GM19193 (cell line): Measurements from ENCODE around the gene NR2F6.
A peak's percentile ranks its signal among the peaks of the same experiment; 100 is the strongest.

ENCODE experiments used
- POLR2A ChIP-seq: IDR thresholded peaks from 4 replicates; pipeline ENCODE4 v1.6.1; 2011; ENCODE audit not compliant: insufficient read depth, insufficient read length; ENCODE audit errors: extremely low read depth

NR2F6 gene

GRCh38 chr19:17211547-17212446, 33.9 kb downstream of the NR2F6 start:
- no peak for TF ChIP-seq POLR2A

DNA sequence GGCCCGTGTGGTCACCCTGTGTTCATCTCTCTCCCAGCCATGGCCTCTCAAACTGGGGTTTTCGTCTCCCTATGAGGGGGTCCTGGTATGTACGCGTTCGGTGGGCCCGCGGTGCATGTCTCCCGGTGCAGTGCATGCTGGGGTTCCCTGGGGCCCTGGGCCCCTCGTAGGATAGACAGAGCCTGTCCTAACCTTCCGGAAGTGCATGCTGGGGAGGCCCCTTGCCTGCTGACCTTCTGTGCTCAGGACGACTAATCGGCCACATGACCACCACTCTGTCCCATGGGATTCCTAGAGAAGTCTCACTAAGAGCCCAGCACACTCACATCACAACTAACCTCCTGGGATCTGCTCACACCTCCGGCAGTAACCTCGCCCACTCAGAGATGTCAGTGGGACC, 35.4 kb downstream of the NR2F6 start:
- no peak for TF ChIP-seq POLR2A

- peak; percentile 28 for TF ChIP-seq POLR2A
These were observed 36.3 kb downstream of the NR2F6 start for GRCh38 chr19:17209126-17210036.

DNA sequence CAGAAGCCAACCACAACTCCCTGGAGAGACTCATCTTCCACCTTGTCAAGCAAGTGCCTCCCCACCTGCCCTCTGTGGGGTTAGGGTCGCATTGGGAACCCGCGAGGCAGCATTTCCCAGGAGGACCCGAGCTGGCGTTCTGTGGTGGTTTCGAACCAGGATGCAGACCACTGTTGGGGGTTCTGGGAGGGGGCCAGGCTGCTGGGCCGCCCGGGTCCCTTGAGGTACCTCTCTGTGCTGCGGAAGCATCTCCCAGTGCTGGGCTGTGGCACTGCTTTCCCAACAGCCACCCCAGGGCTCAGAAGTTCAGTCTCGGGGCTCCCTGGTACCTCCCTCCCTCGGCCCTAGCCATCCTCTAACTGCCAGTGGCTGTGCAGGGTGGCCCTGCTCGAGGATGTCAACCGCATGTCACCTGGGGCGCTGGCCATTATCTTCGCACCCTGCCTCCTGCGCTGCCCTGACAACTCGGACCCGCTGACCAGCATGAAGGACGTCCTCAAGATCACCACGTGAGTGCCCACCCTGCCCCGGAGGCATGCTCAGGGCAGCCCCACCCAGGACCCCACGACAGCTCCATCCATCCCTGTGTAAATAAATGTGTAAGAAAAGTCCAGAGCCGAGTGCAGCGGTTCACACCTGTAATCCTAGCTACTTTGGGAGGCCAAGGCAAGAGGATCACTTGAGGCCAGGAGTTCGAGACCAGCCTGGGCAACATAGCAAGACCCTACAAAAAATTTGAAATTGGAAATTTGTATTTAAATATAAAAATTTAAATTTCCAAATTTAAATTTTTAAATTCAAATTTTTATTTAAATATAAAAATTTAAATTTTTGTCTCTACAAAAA, 38.8 kb downstream of the NR2F6 start:
- no peak for TF ChIP-seq POLR2A

DNA sequence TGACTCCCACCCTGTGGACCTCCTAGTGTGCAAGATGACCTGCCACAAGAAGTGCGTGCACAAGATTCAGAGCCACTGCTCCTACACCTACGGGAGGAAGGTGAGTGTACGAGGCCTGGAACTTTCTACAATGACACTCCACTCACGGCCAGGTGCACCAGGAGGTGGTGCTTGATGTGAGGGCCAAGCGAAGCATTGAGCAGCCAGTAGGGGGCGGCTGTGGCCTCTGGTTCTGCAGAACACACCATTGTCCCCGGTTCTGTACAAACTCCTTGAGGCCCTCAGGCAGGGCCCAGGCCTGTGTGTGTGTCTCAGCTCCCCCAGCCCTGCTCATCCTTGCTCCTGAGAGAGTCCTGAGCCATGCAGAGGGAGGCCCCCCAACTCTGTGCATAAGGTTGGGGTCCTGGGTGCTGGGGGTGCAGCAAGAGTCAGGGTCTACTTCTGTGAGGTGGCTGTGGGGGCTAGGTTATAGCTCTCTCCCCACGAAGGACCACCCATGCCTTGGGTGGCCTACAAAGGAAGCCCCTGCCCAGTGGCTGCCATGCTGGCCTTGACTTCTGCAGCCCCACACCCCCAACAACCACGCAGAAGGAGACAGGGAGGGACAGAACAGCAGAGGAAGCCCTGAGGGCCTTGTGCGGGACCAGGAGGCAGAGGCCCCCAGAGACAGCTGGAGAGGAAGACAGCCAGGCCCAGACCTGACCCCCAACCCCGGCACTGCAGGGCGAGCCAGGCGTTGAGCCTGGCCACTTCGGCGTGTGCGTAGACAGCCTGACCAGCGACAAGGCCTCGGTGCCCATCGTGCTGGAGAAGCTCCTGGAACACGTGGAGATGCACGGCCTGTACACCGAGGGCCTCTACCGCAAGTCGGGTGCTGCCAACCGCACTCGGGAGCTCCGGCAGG, 40.2 kb downstream of the NR2F6 start:
- TF ChIP-seq POLR2A, result peak; percentile 10

DNA sequence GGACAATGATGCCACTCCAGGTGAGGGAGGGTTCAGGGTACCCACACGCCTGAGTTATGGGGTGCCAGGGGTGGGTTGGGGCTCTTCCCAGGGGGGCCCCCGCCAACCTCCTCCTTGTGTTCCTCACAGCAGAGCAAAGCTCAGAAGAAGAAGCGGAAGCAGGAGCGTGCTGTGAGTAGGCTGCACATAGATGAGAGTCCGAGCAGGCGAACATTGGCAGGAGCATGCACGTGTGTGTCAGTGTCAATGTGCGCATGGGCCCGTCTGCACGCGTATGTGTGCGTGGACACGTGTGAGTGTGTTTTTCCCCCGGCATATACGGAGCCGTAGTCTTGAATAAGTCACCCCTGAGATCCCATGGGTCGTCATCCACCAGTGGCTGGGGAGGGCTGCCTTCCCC, 43.0 kb downstream of the NR2F6 start:
- no peak for TF ChIP-seq POLR2A

GRCh38 chr19:17202249-17202648, 43.5 kb downstream of the NR2F6 start:
- no peak for TF ChIP-seq POLR2A

- no peak for TF ChIP-seq POLR2A
These were observed 45.2 kb downstream of the NR2F6 start for GRCh38 chr19:17200408-17201079.

- TF ChIP-seq POLR2A, result no peak
These were observed 48.1 kb downstream of the NR2F6 start for GRCh38 chr19:17197666-17198065.

DNA sequence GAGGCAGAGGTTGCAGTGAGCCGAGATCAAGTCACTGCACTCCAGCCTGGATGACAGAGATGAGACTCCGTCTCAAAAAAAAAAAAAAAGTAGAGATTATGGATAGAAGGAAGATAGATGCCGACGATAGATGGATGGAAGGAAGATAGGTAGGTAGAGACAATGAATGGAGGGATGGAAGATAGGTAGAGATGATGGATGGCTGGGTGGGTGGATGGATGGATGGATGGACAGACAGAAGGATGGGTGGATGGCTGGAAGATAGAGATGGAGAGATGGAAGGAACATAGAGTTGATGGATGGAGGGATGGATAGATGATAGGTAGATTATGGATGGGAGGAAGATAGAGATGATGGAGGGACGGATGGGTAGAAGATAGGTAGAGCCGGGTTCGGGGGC, 49.1 kb downstream of the NR2F6 start:
- TF ChIP-seq POLR2A, result no peak

- no peak for TF ChIP-seq POLR2A
These were observed 50.6 kb downstream of the NR2F6 start for GRCh38 chr19:17195106-17195505.

- no peak for TF ChIP-seq POLR2A
These were observed 51.1 kb downstream of the NR2F6 start for GRCh38 chr19:17194608-17195007.

GRCh38 chr19:17192751-17193150, 53.0 kb downstream of the NR2F6 start:
- no peak for TF ChIP-seq POLR2A
